ENCODE measurements around the gene COL5A1.

The COL5A1 gene

DNA sequence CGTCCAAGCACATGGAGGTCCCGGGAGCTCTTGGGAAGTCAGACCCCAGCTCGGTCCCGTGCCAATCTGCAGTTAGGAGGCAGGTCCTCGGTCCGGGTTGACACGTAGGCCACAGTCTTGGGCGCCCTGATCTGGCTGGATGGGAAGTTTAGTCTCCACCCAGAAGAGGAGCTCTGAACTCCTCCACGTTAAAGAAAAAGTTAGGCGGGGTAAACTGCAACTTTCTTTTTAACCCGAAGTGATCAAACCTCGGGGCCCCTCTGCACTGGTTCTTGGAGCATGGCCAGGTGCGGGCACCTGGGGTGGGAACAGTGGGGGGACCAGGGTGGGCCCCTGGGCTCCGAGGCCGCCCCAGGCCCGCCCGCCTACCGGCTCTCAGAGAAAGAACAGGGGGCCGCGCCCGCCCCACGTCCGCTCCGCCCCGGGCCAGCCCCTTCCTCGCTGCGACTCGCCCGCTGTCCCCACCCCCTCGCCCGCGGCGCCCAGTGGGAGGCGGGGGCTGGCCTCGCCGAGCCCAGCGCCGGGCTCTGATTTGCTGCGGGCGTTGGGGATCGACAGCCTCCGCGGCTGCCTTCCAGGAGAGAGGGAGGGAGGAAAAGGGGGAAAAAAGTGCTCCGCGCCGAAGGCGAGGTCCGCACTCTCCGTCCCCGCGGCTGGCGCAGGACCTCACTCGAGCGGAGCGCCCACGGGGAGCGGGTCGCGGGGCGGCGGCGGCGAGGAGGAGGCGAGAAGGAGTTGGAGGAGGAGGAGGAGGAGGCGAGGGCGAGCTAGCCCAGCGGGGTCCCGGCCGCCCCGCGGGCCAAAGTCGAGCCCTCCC lies at the start of gene COL5A1:
COL5A1 (plus strand) TSS at position 631 of the 817 bp plus-strand sequence. CDS start 385 bp downstream, outside the sequence.
- in situ Hi-C loops (cut with MboI; ENCODE audit: low sequenced_read_pairs), result no loop called here

DNA sequence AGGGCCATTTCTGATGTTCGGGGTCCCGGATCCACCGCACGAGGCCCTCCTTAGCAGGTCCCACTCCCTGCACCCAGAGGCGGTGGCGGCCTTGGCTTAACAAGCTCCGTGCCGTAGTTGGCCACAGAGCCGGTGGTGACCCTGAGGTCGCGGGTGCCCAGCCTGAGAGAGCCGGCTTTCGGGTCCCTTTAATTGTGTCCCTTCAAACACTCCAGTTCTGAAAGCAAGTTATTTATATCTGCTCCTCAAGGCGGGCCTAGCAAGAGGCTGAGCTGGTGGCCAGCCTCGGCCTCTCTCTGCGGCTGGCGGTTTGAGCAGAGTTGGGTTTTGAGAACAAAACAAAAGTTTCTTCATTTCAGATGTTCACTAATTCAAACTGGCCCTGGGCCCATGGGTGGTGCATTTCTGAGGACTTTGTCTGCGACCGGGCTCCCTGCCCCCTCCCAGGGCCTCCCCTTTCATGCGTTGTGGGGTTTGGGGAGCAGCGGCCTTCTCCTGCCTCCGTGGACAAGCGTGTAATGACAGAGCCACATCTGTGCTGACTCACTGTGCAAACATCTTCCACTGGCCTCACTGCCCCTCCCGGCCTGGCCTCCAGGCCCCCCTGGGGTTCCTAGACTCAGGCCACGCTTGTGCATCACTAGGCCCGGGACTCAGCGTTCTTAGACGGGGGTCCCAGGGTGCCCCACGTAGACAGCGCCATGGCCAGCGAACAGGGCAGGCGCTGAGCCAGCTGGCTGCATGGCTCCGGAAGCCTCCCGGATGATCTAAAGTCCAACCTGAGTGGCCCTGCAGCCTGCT lies 49.4 kb upstream of the COL5A1 start:
- in situ Hi-C loops (cut with MboI; ENCODE audit: low sequenced_read_pairs), result no loop called here

DNA sequence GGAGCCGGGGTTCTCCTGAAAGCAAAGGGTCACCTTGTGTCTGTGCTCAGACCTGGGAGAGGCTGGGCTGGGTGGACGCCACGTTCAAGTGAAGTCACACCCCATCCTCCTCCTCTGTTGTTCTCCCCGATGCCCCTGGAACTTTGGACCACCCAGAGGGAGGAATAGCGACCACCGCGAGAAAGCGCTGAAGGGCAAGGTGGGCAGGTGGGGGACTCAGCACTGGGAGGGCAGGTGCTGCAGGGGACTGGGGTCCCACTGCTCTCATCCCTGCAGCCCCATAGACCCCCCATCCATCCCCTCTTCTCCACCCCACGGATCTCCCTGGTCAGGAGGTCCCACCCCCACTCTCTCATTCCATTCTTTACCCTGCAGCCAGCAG lies 48.8 kb upstream of the COL5A1 start:
- in situ Hi-C loops (cut with MboI; ENCODE audit: low sequenced_read_pairs), result no loop called here

GRCh38 chr9:134593286-134594077 lies 48.1 kb upstream of the COL5A1 start:
- in situ Hi-C loops (cut with MboI; ENCODE audit: low sequenced_read_pairs), result no loop called here

GRCh38 chr9:134594078-134594941 lies 47.3 kb upstream of the COL5A1 start:
- in situ Hi-C loops (cut with MboI; ENCODE audit: low sequenced_read_pairs), result no loop called here

DNA sequence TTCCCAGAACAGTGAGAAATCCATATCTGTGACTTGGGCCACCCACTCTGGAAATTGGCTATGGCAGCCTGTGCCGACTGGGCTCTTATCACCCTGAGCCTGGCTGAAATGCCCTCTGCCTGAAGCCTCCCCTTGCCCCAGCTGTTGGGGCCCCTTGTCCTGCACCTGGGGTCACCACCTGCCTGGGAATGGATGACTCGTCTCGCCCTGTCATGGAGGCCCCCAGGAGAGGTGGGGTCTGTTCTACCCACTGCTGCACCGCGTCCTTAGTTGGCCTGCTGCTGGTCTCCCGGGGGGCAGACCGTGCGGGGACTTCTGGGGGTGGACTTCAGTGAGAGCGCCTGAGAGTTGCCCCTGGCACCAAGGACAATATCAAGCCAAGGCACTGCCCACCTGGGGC lies 46.6 kb upstream of the COL5A1 start:
- in situ Hi-C loops (cut with MboI; ENCODE audit: low sequenced_read_pairs), result no loop called here

GRCh38 chr9:134597041-134597913 lies 44.3 kb upstream of the COL5A1 start:
- in situ Hi-C loops (cut with MboI; ENCODE audit: low sequenced_read_pairs), result no loop called here

GRCh38 chr9:134597957-134598883 lies 43.4 kb upstream of the COL5A1 start:
- in situ Hi-C loops (cut with MboI; ENCODE audit: low sequenced_read_pairs), result no loop called here

DNA sequence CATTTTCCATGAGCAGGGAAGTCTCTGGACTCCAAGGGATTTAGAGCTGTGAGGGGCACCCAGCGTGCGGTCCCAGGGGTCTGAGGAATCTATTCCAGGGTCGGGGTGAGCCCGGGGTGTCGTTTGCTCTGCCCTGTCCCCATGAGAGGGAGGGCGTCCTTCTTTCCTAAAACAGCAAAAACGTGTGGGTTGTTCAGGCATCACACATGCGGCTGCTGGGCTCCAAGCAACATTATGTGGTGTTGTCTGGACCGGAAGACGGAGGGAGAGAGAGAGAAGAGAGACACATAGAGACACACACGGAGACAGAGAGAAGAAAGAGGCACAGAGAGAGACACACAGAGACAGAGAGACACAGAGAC lies 42.7 kb upstream of the COL5A1 start:
- in situ Hi-C loops (cut with MboI; ENCODE audit: low sequenced_read_pairs), result no loop called here

- in situ Hi-C loops (cut with MboI; ENCODE audit: low sequenced_read_pairs), result no loop called here
Measured at GRCh38 chr9:134600371-134600770, 41.2 kb upstream of the COL5A1 start.

DNA sequence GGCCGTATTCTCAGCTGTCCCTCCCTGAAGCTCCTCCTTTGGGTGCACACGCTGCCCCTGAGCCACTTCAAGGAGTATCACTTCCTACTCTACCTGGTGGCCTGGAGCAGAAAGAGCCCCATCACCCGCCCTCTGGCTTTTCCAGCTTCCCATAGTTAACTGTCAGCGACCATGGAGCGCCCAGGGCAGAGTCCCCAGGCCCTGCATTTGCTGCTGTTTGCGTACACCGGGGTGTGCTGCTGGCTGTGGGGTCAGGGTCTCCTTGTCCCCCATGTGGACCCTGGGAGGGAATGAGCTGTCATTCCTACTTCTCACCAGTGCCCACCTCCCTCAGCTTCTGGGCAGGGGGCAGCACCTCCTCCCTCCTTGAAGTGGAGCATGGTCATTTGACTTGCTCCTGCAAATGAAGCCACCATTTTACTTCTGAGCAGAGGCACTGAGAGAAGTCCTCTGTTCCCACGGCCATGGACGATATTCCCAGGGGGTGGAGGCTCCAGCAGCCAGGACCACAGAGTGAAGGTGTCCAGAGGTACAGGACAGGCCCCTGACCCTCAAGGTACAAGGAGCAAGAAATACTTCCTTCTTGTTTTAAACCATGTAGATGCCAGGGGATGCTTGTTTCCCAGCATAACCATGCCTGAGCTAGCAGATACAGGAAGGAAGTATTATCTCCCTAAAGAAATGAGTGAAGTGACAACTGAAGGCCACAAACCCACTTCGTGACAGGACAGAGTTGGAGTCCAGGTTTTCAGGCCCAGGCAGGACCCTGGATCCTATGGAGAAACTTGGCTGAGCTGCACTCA lies 40.6 kb upstream of the COL5A1 start:
- in situ Hi-C loops (cut with MboI; ENCODE audit: low sequenced_read_pairs), result no loop called here

DNA sequence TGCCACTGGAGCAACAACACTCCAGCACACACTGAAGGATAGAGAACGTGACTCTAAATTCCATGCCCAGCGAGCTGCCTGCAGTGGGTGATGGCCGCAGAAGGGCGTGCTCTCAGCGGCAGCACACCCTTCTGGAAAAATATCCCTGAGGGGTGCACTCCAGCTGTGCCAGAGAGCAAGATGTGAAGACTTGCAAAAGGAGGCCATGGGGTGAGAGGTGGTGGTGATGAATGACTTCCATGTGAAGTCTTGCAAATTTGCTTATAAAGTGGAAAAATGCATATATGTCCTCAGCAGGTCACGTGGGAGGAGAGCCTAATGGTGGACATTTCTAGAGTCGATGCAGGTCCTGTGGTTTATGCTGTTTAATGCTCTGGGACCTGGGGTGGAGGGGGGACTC lies 39.8 kb upstream of the COL5A1 start:
- in situ Hi-C loops (cut with MboI; ENCODE audit: low sequenced_read_pairs), result no loop called here

DNA sequence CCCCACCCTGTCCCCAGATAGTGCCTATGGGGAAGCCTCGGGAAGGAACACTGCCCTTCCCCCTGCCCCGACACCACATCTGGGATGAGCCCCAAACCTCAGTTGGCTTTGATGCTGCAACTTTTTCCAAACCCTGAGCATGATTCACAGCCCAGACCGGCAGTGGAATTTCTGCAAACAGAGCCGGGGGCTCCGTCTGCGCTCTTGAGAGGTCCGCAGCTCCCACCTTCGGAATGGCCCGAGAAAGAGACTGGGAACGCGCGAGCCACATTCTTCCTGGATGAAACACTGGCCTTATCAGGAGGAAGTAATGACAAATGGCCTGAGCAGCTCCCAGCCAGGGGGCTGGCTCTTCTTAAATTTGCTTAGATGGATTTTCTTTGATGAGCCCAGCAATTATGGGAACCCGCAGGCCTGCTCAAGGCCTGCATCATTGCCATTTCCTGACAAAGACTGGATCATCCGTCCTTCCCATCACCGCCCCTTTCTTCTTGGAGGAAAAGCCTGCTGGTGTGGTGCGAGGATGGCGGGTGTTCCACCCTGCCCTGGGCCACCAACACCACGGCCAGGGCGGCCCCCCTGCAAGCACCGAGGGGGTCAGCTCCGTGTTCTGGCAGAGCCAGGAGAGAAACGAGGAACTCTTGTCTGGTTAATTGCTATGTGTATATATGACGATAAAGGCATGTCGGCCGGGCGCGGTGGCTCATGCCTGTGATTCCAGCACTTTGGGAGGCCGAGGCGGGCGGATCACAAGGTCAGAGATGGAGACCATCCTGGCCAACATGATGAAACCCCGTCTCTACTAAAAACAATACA lies 38.8 kb upstream of the COL5A1 start:
- in situ Hi-C loops (cut with MboI; ENCODE audit: low sequenced_read_pairs), result no loop called here

GRCh38 chr9:134604834-134605233 lies 36.8 kb upstream of the COL5A1 start:
- in situ Hi-C loops (cut with MboI; ENCODE audit: low sequenced_read_pairs), result no loop called here

DNA sequence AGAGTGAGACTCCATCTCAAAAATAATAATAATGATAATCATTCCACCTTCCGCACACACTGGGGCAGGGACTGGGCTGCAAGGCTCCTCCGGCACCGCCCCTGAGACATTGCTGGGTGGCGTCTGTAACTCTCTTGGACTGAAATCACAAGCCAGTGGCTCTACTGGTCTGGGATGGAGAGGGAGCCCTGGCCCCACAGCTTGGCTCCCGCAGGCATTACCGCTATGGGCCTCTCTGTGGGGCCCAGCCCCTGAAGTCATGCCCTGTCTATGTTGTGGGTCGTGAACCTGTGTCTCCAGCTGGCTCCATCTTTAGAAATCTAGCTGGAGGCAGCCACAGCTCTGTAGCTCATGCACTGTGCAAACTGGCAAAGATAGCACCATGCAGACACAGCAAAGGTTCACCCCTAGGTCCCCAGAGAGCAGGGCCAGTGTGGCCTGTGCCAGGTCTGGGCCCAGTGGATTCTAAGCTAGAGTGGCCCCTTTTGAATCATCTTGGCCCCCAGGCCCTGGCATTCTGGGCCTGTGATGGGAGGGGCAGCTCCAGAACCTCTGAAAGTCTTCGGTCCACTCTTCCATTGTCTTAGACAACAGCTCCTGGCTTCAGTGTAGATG lies 36.1 kb upstream of the COL5A1 start:
- in situ Hi-C loops (cut with MboI; ENCODE audit: low sequenced_read_pairs), result no loop called here

- in situ Hi-C loops (cut with MboI; ENCODE audit: low sequenced_read_pairs), result no loop called here
Measured at GRCh38 chr9:134605966-134606357, 35.6 kb upstream of the COL5A1 start.
